ENCODE measurements around the gene CCNF. TPM values are rescaled to one million over a fixed set of nuclear protein-coding genes. Genes with fewer than 3 reads are reported as not detected.

CCNF gene
- total and polyA plus RNA-seq, 9 of the 15 experiments (the other 6 are each of a cell fraction or from before 2014, with no cell fraction given) = 4.1 to 70.1 (median 29.5) TPM

DNA sequence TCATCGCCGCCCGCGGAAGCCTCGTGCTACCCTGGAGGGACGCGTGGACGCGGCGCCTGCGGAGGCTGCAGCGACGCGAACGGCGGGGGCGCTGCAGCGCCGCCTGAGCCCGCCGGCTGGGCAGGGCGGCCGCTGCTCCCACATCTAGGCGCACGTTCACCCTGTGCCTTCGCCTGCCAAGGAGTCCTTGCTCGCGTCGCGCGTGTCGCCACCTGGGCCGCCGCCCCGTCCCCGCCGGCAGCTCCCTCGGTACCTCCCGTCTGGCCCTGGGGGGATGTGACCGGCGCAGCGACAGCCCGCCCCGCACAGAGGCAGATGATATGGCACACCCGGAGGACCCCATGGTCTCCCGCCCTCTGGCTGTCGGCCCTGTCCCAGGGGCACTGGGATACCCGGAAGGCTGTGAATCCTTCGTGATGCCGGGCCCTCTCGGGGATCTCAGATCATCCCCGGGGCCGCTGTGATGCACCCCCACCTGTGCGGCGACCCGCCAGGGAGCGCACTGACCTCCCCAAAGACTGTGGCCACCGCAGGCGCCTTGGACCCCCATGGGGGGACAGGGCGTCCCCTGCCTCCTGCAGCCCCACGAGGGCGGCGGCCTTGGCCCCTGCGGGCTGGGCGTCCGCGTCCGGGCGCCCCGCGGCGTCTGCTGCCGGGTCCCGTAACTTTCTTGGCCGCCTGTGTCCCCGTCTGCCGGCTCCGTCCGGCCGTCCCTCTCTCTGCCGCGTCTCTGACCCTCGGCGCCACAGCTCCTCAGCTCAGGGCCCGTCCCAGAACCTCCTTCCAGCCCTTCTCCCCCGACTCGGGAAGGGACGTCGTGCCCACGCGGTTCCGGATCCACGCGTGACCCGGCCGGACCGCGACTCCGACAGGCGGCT is 45.0 kb downstream of the CCNF start (continued):
- TF ChIP-seq ZNF431 (CRISPR knock-in tag; IDR thresholded peaks at IDR 0.05) (0 out of 2 replicates have a peak, but pooled peaks have one; percentile 44), CREM (IDR thresholded peaks at IDR 0.05; ENCODE audit: low read depth) (peak; percentile 46; the same call in 1 of the 2 replicates), SETDB1 (IDR thresholded peaks at IDR 0.05; ENCODE audit: low read length) (no peak), MYBL2 (IDR thresholded peaks at IDR 0.05; ENCODE audit: low read depth) (no peak), MYBL2 (CRISPR knock-in tag; IDR thresholded peaks at IDR 0.05; ENCODE audit: borderline replicate concordance) (no peak), MYC (IDR thresholded peaks at IDR 0.05; ENCODE audit: low read depth, low read length) (peak; percentile 96), MYC (CRISPR knock-in tag; IDR thresholded peaks at IDR 0.05; ENCODE audit: borderline replicate concordance, low read depth) (no peak), ZFX (CRISPR knock-in tag; IDR thresholded peaks at IDR 0.05) (peak; percentile 51), E2F5 (CRISPR knock-in tag; IDR thresholded peaks at IDR 0.05) (0 out of 2 replicates have a peak, but pooled peaks have one; percentile 18), ZNF311 (CRISPR knock-in tag; IDR thresholded peaks at IDR 0.05) (no peak), ZNF639 (CRISPR knock-in tag; conservative IDR thresholded peaks at IDR 0.05 in 1 of 2, IDR thresholded peaks at IDR 0.05 in 1 of 2) (peak in 1 of 2 experiments; percentile 57; a peak in 1 of 4 replicates), NR2C2 (CRISPR knock-in tag; IDR thresholded peaks at IDR 0.05) (0 out of 2 replicates have a peak, but pooled peaks have one; percentile 25), NR2C2 (tag; IDR thresholded peaks at IDR 0.05) (peak; percentile 58), ZNF41 (CRISPR knock-in tag; conservative IDR thresholded peaks at IDR 0.05) (no peak), NCOA4 (IDR thresholded peaks at IDR 0.05; ENCODE audit: partially characterized antibody) (no peak)
- TF ChIP-seq, protein P1, sequence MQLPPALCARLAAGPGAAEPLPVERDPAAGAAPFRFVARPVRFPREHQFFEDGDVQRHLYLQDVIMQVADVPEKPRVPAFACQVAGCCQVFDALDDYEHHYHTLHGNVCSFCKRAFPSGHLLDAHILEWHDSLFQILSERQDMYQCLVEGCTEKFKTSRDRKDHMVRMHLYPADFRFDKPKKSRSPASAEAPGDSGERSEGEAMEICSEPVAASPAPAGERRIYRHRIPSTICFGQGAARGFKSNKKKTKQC (CRISPR knock-in tag; IDR thresholded peaks at IDR 0.05) = 0 out of 2 replicates have a peak, but pooled peaks have one; percentile 67
- TF ChIP-seq, protein P2, sequence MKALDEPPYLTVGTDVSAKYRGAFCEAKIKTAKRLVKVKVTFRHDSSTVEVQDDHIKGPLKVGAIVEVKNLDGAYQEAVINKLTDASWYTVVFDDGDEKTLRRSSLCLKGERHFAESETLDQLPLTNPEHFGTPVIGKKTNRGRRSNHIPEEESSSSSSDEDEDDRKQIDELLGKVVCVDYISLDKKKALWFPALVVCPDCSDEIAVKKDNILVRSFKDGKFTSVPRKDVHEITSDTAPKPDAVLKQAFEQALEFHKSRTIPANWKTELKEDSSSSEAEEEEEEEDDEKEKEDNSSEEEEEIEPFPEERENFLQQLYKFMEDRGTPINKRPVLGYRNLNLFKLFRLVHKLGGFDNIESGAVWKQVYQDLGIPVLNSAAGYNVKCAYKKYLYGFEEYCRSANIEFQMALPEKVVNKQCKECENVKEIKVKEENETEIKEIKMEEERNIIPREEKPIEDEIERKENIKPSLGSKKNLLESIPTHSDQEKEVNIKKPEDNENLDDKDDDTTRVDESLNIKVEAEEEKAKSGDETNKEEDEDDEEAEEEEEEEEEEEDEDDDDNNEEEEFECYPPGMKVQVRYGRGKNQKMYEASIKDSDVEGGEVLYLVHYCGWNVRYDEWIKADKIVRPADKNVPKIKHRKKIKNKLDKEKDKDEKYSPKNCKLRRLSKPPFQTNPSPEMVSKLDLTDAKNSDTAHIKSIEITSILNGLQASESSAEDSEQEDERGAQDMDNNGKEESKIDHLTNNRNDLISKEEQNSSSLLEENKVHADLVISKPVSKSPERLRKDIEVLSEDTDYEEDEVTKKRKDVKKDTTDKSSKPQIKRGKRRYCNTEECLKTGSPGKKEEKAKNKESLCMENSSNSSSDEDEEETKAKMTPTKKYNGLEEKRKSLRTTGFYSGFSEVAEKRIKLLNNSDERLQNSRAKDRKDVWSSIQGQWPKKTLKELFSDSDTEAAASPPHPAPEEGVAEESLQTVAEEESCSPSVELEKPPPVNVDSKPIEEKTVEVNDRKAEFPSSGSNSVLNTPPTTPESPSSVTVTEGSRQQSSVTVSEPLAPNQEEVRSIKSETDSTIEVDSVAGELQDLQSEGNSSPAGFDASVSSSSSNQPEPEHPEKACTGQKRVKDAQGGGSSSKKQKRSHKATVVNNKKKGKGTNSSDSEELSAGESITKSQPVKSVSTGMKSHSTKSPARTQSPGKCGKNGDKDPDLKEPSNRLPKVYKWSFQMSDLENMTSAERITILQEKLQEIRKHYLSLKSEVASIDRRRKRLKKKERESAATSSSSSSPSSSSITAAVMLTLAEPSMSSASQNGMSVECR (CRISPR knock-in tag; IDR thresholded peaks at IDR 0.05) = peak; percentile 54; the same call in 1 of the 2 replicates
- TF ChIP-seq, protein P3, sequence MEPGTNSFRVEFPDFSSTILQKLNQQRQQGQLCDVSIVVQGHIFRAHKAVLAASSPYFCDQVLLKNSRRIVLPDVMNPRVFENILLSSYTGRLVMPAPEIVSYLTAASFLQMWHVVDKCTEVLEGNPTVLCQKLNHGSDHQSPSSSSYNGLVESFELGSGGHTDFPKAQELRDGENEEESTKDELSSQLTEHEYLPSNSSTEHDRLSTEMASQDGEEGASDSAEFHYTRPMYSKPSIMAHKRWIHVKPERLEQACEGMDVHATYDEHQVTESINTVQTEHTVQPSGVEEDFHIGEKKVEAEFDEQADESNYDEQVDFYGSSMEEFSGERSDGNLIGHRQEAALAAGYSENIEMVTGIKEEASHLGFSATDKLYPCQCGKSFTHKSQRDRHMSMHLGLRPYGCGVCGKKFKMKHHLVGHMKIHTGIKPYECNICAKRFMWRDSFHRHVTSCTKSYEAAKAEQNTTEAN (CRISPR knock-in tag; IDR thresholded peaks at IDR 0.05) = no peak

Data from K562 (cell line).